ENCODE results near the gene PTPN9.

DNA sequence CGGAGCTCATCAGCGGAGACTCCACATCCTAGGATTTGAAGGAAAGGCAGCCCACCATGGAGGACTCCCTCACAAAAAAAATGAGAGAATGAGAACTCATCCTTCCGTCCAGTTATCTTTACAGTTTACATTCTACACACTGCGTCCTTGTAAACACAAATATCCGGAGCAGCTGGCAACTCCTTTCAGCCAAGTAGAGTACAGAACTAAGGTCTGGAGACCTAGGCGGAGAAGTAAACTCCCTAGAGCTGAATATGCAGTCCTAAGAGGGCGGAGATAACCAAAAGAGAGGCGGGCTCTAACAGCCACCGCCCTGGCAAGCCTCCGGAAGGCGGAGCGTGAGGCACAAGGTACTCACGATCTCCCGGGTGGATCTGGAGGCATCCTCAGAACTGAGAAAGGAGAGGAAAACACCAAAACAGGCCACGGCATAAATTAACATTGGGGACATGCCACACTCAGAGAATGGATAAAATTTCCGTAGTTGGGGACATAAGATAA, 126.7 kb downstream of the PTPN9 start:
- TF ChIP-seq POLR2A (IDR thresholded peaks at IDR 0.05; ENCODE audit: low read depth, low read length) (peak; percentile 65; the same call in 1 of the 2 replicates), POLR2AphosphoS5 (IDR thresholded peaks at IDR 0.05; ENCODE audit: low read depth, low read length) (peak; percentile 88), POU2F2 (IDR thresholded peaks at IDR 0.05; ENCODE audit: low read depth, low read length) (peak; percentile 57; the same call in 1 of the 2 replicates)

Measured in GM12891 (cell line).